T-helper 9 cell (primary cell): ENCODE data around the gene CCDC171.
"Not testable (repeated sequence)": the region's sequence is repeated elsewhere in the genome, so short reads cannot be mapped to it uniquely, and the experiment has no call there.

Experiments
- DNase-seq: peaks from one replicate; pipeline ENCODE4 v3.0.0-alpha.2; 2020
- total RNA-seq, 2 donors: gene quantifications; one replicate each; lab custom pipeline; 2026; lab: John Stamatoyannopoulos, UW

Gene CCDC171
- total RNA-seq: 2.3 to 3.1 reads per million in 2 donors

- peak; percentile 72 for DNase-seq
These were observed at the start of gene CCDC171 for GRCh38 chr9:15552636-15553527. Gene CCDC171 (plus strand): TSS chr9:15553043. CDS start chr9:15564089, 11,046 bp downstream.

GRCh38 chr9:15505921-15506320, 46.9 kb upstream of the CCDC171 start:
- no peak for DNase-seq

- peak; percentile 57 for DNase-seq
These were observed 42.7 kb upstream of the CCDC171 start for GRCh38 chr9:15509931-15510788.

GRCh38 chr9:15510789-15511575, 41.9 kb upstream of the CCDC171 start, which contains the start of gene PSIP1:
Gene PSIP1 (minus strand): TSS chr9:15510970. CDS start chr9:15510188, 782 bp downstream.
- DNase-seq: peak; percentile 84

- no peak for DNase-seq
These were observed 40.6 kb upstream of the CCDC171 start for GRCh38 chr9:15512204-15512603.

- no peak for DNase-seq
These were observed 40.0 kb upstream of the CCDC171 start for GRCh38 chr9:15512889-15513288.

GRCh38 chr9:15513335-15513734, 39.5 kb upstream of the CCDC171 start:
- no peak for DNase-seq

- no peak for DNase-seq
These were observed 33.0 kb upstream of the CCDC171 start for GRCh38 chr9:15519831-15520230.

- DNase-seq: no peak
These were observed 31.6 kb upstream of the CCDC171 start for GRCh38 chr9:15521254-15521653.

GRCh38 chr9:15522130-15522755, 30.6 kb upstream of the CCDC171 start:
- DNase-seq: no peak

- DNase-seq: no peak
These were observed 27.9 kb upstream of the CCDC171 start for GRCh38 chr9:15524845-15525455.

- DNase-seq: no peak
These were observed 26.9 kb upstream of the CCDC171 start for GRCh38 chr9:15525958-15526357.

- DNase-seq: not testable (repeated sequence)
These were observed 25.8 kb upstream of the CCDC171 start for GRCh38 chr9:15527035-15527434.

GRCh38 chr9:15529566-15530324, 23.1 kb upstream of the CCDC171 start:
- no peak for DNase-seq

- no peak for DNase-seq
These were observed 21.5 kb upstream of the CCDC171 start for GRCh38 chr9:15531380-15531779.

- DNase-seq: no peak
These were observed 11.0 kb upstream of the CCDC171 start for GRCh38 chr9:15541872-15542271.

- DNase-seq: no peak
These were observed 10.2 kb upstream of the CCDC171 start for GRCh38 chr9:15542624-15543023.

GRCh38 chr9:15543047-15543813, 9.6 kb upstream of the CCDC171 start:
- DNase-seq: no peak

- DNase-seq: no peak
These were observed 3.2 kb upstream of the CCDC171 start for GRCh38 chr9:15549611-15550010.

- no peak for DNase-seq
These were observed 670 bp downstream of the CCDC171 start for GRCh38 chr9:15553528-15553898.
